Esophagus squamous epithelium (tissue), 4 donors: ENCODE data around the gene NOP10.
"Not testable (repeated sequence)": the region's sequence is repeated elsewhere in the genome, so short reads cannot be mapped to it uniquely, and the experiment has no call there.

Experiments used
- POLR2A ChIP-seq, 4 donors: fragments of 450-650 bp; IDR thresholded peaks; one replicate each; pipeline ENCODE4 v1.6.1; 2017; ENCODE audit warnings: antibody characterized with exemption in 4 of 4, mild to moderate bottlenecking in 4 of 4, moderate library complexity in 3 of 4
- TF ChIP-seq, protein P1 (sequence below), 6 experiments: fragments of 450-650 bp in 4 of 6; fragments of 200-600 bp in 2 of 6; sonication (generic) in 2 of 6; IDR thresholded peaks; one replicate each; pipeline ENCODE4 v1.5.1; 2016 to 2019; ENCODE audit warnings: antibody characterized with exemption in 6 of 6, mild to moderate bottlenecking in 4 of 6, moderate library complexity in 4 of 6

DNA sequence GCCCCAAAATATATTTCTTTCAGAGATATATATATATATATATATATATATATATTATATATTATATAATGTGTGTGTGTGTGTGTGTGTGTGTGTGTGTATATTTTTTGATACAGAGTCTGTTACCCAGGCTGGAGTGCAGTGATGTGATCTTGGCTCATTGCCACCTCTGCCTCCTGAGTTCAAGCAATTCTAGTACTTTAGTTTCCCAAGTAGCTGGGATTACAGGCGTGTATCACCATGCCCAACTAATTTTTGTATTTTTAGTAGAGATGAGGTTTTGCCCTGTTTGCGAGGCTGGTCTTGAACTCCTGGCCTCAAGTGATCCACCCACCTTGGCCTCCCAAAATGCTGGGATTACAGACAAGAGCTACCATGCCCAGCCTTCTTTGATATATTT lies 32.6 kb upstream of the NOP10 start:
- TF ChIP-seq POLR2A (IDR thresholded peaks at IDR 0.05): not testable (repeated sequence)
- TF ChIP-seq, protein P1, sequence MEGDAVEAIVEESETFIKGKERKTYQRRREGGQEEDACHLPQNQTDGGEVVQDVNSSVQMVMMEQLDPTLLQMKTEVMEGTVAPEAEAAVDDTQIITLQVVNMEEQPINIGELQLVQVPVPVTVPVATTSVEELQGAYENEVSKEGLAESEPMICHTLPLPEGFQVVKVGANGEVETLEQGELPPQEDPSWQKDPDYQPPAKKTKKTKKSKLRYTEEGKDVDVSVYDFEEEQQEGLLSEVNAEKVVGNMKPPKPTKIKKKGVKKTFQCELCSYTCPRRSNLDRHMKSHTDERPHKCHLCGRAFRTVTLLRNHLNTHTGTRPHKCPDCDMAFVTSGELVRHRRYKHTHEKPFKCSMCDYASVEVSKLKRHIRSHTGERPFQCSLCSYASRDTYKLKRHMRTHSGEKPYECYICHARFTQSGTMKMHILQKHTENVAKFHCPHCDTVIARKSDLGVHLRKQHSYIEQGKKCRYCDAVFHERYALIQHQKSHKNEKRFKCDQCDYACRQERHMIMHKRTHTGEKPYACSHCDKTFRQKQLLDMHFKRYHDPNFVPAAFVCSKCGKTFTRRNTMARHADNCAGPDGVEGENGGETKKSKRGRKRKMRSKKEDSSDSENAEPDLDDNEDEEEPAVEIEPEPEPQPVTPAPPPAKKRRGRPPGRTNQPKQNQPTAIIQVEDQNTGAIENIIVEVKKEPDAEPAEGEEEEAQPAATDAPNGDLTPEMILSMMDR (IDR thresholded peaks at IDR 0.05): not testable (repeated sequence)
